NCI-H2171 treated with DMSO at 0.1 percent for 48 hours (cell line): ENCODE measurements around the gene TAGLN.
"Not testable (repeated sequence)": the region's sequence is repeated elsewhere in the genome, so short reads cannot be mapped to it uniquely, and the experiment has no call there.

Experiments
- DNase-seq: peaks from one replicate; lab custom pipeline; 2025; lab: John Stamatoyannopoulos, UW

Gene TAGLN

DNA sequence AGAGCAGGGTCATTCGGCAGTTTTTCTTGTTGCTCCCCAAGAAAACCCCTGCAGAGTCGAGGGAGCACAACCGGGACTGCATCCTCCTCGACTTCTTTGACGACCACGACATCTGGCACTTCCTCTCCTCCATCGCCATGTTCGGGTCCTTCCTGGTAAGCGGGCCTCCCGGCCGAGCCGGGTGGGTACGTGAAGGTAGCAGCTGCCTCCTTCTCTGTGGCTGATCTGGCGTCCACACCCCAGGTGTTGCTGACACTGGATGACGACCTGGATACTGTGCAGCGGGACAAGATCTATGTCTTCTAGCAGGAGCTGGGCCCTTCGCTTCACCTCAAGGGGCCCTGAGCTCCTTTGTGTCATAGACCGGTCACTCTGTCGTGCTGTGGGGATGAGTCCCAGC is 3.4 kb upstream of the TAGLN start:
- no peak for DNase-seq

DNA sequence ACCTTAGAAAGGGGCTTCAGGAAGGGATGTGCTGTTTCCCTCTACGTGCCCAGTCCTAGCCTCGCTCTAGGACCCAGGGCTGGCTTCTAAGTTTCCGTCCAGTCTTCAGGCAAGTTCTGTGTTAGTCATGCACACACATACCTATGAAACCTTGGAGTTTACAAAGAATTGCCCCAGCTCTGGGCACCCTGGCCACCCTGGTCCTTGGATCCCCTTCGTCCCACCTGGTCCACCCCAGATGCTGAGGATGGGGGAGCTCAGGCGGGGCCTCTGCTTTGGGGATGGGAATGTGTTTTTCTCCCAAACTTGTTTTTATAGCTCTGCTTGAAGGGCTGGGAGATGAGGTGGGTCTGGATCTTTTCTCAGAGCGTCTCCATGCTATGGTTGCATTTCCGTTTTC is 2.2 kb upstream of the TAGLN start:
- no peak for DNase-seq

DNA sequence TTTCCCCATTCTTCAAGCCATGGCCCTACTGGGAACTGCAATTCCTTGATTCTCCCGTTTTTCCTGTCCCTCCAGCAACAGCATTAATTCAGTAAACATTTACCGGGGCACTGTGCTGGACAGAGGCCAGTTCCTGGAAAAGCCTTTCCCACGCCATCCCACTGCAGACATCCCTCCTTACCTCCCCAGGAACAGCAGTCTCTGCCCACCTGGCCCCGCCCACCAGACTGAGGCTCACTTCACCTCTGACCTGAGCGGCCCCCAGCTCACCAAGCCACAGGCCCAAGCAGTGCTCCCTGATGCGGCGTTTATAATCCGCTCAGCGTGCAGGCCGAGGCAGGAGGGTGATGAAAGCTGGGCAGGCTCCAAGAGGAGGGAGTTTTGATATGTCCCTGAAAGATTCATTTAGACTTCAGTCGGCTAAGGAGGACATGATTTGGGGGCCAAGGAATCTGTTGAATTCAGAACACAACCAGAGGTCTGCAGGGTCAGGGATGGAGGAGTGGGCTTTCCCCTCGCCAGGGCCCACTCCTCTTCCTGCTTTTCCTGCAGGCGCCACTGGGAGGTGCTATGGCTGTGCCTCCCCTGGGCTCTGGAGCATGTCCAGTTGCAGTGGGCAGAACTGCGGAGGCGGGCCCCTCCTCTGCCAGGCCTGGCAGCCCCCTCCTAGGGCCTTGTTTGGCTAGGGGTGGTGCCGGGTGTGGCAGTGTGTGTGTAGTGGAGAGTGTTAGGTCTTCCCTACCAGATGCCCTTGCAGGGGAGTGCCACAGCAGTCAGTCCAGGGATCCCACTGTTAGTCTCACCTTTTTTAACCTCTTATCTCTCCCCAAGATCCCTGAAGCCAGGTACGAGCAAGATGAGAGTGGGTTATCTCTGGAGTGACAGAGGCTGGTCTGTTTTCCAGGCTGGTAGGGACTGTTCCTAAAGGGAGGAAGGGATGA is 1.4 kb upstream of the TAGLN start:
- no peak for DNase-seq

DNA sequence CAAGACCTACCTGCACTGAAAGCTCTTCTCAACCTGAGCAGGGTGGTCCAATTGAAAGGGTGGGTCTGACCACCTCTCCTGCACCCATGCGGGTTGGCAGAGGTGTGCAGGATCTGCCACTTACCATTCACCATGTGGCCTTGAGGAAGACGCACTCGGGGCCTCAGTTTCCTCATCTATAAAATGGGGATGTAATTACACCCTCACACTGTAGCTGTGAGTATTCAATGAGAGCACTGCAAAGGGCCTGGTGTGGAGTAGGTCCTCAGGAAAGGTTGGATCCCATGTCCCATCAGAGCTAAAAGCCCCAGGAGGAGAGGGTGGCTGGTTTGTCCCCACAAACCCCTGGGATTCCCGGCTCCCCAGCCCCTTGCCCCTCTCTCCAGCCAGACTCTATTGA is 557 bp upstream of the TAGLN start:
- no peak for DNase-seq

DNA sequence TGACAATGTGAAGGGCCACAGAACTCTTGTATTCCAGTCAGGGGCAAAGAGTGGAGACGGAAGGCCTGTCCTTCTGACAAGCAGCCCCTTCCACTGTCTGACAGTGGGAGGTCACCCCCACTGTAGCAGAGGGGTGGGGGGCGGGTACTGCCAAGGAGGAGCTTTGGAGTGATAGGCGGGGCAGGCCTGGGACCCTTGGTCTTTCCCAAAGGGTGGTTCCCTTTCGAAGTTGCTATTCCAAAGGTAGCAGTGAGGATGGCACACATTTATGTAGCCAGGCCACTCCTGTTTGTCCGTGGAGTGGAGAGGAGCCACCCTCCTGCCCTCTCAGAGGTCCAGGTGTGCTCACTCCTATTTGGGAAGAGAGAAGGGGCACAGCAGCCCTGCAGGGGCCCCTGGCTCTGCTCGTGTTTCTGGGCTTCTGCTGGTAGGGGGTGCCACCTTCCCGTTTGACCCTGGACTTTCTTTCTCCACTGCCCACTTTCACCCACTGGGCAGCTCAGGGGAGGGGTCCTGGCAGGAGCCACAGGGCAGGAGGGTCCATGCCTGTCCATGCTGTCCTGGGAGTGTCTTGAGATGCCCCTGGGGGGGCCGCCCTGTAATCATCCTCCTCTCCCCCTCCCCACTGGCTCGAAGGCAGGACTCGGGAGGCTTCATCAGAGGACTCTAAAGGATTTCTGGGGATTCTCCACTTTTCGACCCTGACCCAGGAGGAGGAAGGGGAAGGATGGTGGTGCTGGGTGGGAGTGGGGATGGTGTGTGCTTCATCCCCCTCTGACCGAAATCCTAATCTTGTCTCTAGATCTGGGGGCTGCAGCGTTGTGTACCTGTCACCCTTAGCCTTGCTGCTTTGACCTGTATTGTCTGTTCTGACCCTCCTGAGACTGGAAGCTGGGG is 994 bp downstream of the TAGLN start:
- no peak for DNase-seq

DNA sequence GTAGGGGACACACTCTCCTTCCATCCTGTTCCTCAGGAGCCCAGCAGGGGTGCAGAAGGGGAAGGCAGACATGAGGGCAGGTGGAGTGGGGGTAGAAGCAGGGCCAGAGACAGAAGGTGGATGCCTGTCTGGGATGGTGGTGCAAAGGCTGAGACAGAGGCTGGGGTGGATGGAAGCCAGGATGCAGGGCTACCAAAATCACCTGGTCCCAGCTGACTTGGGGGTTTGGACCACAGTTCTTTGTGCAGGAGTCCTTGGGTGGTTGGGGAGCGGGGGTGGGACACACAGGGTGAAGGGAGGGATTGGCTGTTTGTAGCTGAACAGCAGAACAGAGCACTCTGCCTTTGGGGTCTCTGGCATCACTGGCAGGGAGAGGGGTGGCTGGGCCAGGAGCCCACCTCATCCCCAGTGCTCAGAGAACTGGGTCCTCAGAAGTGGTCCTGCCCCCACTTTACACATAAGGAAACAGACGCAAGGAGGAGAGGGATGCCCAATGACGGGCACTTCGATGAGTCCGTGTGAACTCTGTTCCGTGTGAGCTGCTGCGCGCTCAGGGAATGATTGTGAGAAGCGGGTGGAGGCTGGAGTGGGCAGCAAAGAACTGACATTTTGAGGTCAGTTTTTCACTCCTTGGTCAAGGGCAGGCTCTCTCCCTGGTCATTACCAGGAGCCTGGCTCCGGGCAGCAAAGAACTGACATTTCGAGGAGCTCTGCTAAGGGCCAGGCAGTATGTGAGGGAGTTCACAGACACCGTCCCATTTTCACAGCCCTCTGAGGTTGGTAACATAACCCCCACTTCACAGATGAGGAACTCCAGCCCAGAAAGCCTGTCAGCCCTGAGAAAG is 1.9 kb downstream of the TAGLN start:
- no peak for DNase-seq

DNA sequence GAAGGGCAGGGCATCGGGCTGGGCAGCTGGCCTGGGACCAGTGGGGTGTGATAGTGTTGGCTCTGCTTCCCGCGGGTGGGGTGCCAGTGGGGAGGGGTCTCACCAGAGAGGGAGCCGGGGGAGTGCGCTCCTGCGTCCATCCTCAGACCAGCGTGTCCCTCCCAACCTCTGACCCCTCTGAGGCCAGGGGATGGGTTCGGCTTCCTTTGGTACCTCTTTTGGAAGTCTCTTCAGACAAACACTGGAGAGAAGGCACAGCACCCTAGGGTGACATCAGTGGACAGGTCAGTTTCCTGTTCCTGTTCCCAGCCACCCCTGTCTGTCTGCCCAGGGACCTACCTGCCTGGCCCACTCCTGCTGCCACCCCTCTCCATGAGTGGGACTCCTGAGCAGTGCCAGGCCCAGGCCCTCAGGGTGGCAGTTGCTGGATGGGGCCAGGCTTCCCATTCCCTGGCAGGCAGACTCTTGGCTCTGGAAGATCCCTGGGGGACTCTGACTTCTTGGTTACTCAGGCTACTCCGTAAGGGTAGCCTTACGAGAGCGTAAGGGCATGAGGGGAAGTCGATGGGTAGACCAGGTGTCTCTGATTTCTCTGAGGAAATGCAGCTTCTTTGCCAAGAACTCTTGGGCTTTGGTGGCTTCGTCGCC is 2.6 kb downstream of the TAGLN start:
- no peak for DNase-seq

DNA sequence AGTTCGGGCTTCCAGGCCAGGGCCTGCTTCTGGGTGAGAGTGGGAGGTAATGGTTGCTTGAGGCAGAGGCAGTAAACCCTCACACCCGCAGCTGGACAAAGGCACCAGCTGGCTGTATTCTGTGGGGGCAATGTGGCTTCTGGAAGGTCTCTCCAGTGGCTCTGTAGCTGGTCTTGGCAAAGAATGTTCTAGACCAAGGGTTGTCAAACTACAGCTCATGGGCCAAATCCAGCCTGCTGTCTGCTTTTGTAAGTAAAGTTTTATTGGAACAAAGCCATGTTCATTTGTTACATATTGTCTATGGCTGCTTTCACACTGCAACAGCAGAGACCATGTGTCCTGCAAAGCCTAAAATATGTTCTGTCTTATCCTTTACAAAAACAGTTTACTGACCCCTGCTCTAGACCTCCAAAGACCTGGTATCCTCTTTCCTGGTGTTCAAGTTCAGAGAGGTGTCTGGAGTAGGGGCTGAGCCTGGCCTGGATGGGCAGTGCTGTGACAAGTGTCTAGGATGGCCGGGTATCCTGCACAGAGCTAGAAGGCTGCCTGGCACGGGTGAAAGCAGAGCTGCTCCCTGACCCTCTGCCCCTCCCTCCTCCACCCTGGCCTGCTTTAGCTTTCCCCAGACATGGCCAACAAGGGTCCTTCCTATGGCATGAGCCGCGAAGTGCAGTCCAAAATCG is 3.4 kb downstream of the TAGLN start:
- DNase-seq = no peak

DNA sequence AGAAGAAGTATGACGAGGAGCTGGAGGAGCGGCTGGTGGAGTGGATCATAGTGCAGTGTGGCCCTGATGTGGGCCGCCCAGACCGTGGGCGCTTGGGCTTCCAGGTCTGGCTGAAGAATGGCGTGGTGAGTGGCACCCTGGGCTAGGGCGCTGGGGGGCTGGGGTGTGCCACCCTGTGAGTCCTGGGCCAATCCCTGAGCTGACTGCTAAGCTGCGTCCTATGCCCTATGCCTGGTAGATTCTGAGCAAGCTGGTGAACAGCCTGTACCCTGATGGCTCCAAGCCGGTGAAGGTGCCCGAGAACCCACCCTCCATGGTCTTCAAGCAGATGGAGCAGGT is 3.9 kb downstream of the TAGLN start:
- no peak for DNase-seq

DNA sequence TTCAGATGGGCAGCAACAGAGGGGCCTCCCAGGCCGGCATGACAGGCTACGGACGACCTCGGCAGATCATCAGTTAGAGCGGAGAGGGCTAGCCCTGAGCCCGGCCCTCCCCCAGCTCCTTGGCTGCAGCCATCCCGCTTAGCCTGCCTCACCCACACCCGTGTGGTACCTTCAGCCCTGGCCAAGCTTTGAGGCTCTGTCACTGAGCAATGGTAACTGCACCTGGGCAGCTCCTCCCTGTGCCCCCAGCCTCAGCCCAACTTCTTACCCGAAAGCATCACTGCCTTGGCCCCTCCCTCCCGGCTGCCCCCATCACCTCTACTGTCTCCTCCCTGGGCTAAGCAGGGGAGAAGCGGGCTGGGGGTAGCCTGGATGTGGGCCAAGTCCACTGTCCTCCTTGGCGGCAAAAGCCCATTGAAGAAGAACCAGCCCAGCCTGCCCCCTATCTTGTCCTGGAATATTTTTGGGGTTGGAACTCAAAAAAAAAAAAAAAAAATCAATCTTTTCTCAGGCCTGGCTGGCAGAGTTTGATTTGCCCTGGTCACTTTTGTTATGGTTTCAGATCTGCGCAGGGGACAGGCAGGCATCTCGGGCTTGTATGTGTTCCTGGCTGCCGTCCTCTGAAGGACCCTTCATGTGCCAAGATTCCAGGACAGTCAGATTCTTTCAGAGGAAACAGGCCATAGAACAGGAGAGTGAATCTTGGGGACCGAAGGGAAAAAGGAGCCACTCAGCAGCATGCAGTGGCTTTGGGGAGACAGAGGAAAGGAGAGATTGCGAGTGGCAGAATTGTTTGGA is 5.3 kb downstream of the TAGLN start:
- no peak for DNase-seq

DNA sequence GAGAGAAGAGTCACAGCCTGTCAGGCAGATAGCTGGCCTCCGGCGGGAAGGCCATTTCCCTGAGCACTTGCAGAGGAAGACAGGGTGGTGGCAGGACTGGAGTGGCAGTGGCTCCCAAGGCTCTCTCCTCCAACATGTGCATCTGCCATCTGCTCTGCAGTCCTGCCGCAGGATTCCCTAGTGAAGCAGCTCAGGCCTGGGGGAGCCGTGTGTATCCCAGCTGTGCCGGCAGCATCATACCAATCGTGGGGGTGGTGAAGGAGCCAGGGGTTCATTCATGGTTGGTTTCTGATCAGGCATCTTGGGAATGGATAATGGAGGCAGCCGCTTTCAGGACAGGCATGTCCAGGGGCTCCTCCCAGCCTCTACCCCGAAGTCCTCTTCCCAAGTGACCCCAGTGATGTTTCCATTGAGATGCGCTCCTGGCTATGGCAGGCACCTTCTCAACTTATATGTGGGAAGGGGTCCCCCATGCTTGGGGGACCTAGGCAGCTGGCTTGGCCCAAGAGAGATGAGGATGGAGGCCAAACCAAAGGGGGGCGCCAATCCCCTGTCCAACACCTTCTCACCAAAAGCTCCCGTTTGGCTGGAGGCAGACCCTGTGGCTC is 6.1 kb downstream of the TAGLN start:
- peak; percentile 29 for DNase-seq

DNA sequence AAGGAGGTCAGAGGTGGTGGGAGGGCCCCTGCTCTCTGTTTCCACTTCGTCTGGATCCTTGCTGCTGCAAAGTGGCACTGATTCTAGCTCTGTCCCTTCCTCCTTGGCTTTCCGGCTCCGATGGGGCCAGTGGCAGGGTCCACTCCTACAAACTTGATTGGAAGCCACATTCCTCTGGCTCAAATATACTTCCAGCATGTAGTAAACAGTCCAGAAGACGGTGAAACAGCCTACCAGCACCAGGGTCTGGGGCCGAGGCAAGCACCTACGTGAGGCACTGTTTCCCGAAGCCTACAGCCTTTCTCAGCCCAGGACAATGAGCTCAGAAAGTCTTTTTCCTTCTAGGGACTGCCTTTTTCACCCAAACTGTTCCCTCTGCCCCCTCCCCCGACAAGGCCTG is 6.9 kb downstream of the TAGLN start:
- DNase-seq = not testable (repeated sequence)

DNA sequence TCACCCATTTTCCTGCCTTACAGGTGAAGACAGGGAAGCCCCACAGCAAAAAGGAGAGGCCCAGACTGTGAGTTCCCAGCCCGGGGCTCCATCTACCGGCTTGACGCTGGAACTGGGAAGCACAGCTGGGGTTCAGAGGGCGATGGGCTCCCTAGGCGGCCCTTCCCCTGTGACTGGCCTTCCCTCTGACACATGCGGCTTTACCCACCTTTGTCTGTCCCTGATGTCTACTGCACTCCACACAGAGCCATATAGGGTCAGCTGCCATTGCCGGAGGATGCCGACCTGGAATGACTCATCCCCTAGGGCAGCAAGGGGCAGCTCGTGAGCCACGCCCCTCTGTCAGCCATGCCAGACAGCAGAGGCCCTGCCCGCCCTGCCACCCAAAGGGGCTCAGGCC is 7.7 kb downstream of the TAGLN start:
- DNase-seq = not testable (repeated sequence)

DNA sequence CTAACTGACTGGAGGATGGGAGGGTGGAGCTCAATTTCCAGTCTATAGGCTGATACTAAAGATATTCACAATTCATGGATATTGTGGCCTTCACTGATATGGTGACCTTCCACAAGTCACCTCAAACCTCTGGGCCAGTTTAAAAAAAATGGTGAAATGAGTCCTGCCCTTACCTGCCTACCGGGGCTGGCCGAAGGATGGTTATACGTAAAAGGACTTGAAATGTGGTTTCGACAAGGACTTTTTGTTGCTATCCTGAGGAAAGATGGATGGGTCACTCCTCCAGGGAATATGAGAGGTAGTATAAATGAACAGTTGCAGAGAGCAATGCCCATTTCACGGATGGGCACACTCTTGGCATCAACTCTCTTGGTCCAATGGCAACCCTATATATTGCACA is 8.3 kb downstream of the TAGLN start:
- DNase-seq = not testable (repeated sequence)

DNA sequence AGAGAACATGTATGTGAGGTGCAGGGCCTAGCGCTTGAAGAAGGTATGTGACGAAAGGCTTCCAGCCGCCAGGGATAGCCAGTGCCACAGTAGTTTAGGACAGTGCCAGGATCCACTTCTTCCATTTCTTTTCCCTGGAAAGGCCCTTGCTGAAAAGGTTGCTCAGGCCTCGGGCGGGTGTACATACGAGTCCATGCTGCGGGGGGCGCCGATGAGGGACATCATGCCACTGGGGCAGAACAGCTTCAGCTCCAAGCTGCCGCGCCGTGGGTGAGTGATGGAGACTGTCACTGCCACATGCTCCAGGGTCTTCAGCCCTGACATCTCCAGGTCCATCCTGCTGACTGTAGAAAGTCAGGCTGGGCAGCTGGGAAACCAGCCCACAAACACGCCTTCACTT is 9.5 kb downstream of the TAGLN start:
- DNase-seq = not testable (repeated sequence)

DNA sequence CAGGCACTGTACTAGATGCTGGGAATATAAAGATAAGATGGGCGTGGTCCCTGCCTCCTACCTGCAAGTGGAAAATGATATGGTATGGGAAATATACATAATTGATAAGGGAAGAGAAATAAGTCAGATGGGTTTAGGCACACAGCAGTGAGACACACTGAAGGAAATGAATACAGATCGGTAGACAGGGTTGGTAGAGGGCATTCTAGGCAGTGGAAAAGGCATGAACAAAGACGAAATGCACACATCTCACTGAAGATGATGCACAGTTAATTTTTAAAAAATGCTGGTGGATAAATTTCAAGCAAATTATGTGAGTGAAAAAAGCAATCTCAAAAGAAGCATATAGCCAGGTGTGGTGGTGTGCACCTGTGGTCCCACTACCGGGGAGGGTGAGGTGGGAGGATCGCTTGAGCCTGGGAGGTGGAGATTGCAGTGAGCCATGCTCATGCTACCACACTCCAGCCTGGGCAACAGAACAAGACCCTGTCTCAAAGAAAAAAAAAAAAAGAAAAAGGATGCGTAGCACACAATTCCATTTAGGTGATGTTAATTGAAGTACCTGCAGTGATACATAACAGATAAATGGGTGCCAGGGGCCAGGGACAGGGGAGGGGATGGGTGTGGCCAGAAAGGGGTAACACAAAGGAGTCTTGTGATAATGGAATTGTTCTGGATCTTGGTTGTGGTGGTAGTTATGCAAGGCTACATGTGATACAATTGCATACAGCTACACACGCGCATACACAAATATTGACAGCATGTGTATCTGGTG is 10.4 kb downstream of the TAGLN start:
- DNase-seq = not testable (repeated sequence)

DNA sequence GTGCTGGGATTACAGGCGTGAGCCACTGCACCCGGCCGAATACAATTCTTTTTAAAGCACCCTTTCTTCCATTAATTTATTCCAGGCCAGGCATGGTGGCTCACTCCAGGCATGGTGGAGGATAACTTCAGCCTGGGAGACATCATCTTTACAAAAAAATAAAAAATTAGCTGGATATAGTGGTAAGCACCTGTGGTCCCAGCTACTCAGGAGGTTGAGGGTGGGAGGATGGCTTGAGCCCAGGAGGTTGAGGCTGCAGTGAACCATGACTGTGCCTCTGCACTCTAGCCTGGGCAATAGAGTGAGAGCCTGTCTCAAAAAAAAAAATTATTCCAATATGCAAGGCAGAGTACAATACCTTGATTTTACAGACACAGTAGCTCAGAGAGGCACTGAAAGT is 11.4 kb downstream of the TAGLN start:
- no peak for DNase-seq

DNA sequence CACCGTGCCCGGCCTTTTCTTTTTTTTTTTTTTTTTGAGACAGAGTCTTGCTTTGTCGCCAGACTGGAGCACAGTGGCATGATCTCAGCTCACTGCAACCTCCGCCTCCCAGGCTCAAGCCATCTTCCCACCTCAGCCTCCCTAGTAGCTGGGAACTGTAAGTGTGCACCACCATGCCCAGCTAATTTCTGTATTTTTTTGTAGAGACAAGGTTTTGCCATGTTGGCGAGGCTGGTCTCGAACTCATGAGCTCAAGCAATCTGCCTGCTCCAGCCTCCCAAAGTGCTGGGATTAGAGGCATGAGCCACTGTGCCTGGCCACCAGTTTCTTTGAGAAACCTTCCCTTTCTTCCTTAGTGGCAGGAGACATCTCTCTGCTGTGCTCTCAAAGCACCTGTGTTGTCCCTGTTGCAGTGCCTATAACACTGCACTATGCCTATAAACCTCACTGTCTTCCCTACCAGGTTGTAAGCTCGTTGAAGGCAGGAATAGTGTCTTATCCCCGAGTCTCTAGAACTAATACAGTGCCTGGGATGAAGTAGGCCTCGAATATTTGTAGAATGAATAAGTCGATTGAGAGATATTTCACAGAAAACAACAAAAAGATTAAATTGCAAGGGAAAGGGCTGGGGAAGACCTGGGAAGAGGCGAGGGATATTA is 13.7 kb downstream of the TAGLN start:
- DNase-seq = no peak
